T-helper 17 cell (primary cell): Measurements from ENCODE around the gene KRTAP4-12. TPM values are rescaled to one million over a fixed set of nuclear protein-coding genes. Genes with fewer than 3 reads are reported as not detected.
"Not testable (repeated sequence)": the region's sequence is repeated elsewhere in the genome, so short reads cannot be mapped to it uniquely, and the experiment has no call there.

Experiments
- ATAC-seq: fragments of 150-1000 bp; cut with Tn5 transposase; 2 replicates; pipeline ENCODE4 v1.10.0; 2021; ENCODE audit warnings: mild to moderate bottlenecking, moderate library complexity
- DNase-seq, 3 donors: peaks; one replicate each; pipeline versions ENCODE4 v3.0.0 to v3.0.0-alpha.2; 2020 to 2021
- H3K9me3 ChIP-seq: one replicate; pipeline ENCODE4 v1.7.0; 2013; ENCODE audit warnings: low read length, mild to moderate bottlenecking; ENCODE audit not compliant: control insufficient read depth, poor library complexity, severe bottlenecking
- H3K27ac Mint-ChIP-seq: one replicate; pipeline ENCODE4 v1.8.0; 2022; ENCODE audit warnings: mild to moderate bottlenecking, moderate library complexity, mixed read lengths
- H3K27me3 Mint-ChIP-seq: one replicate; pipeline ENCODE4 v1.8.0; 2022; ENCODE audit warnings: mixed read lengths
- H3K36me3 Mint-ChIP-seq: one replicate; pipeline ENCODE4 v1.8.0; 2022; ENCODE audit warnings: low read depth, mixed read lengths
- H3K4me1 Mint-ChIP-seq: one replicate; pipeline ENCODE4 v1.8.0; 2022; ENCODE audit warnings: mild to moderate bottlenecking, mixed read lengths
- H3K4me3 Mint-ChIP-seq: one replicate; pipeline ENCODE4 v1.8.0; 2022; ENCODE audit warnings: mild to moderate bottlenecking, moderate library complexity, mixed read lengths
- total RNA-seq, 4 donors: library from RNA in 2 of 4; stranded (reverse) in 2 of 4; gene quantifications; one replicate each; pipeline ENCODE4 v1.2.3 and lab custom pipeline; 2022 to 2026

KRTAP4-12 gene
- not detected for total RNA-seq
- 0 reads per million in 2 donors for total RNA-seq (lab: John Stamatoyannopoulos, UW)

- not testable (repeated sequence) for DNase-seq, H3K36me3 Mint-ChIP-seq, H3K9me3 ChIP-seq, ATAC-seq, H3K27me3 Mint-ChIP-seq
- H3K4me3 Mint-ChIP-seq = peak within 1 kb of the TSS; percentile 80
- H3K4me1 Mint-ChIP-seq = peaks cover 27% of the 10 kb centered on the region
- H3K27ac Mint-ChIP-seq = peak within 1 kb of the TSS; percentile 66
Observed at GRCh38 chr17:41123991-41124371, at the start of gene KRTAP4-12. TSS of gene KRTAP4-12 (minus strand) at chr17:41124182. CDS start at chr17:41124122, 60 bp downstream.

- Mint-ChIP-seq H3K36me3 (no peaks in the 10 kb centered on the region), H3K27me3 (peaks cover 8% of the 10 kb centered on the region), H3K4me1 (peaks cover 6% of the 10 kb centered on the region), H3K27ac (no peak overlapping the region), H3K4me3 (no peak overlapping the region)
- no peak for ATAC-seq
- H3K9me3 ChIP-seq = no peaks in the 10 kb centered on the region
- DNase-seq = no peak
Observed at GRCh38 chr17:41171886-41172285, 47.9 kb upstream of the KRTAP4-12 start.

- H3K4me1 Mint-ChIP-seq = peaks cover 4% of the 10 kb centered on the region
- no peak for DNase-seq
- H3K27me3 Mint-ChIP-seq = peaks cover 16% of the 10 kb centered on the region
- ATAC-seq = no peak
- no peak within 1 kb of the TSS for H3K27ac Mint-ChIP-seq
- H3K36me3 Mint-ChIP-seq = peaks cover 2% of the 10 kb centered on the region
- H3K4me3 Mint-ChIP-seq = peak within 1 kb of the TSS; percentile 39
- no peaks in the 10 kb centered on the region for H3K9me3 ChIP-seq
Observed at GRCh38 chr17:41168121-41168520, 44.1 kb upstream of the KRTAP4-12 start, which contains the start of gene KRTAP4-3. TSS of gene KRTAP4-3 (minus strand) at chr17:41168221. CDS start at chr17:41168172, 49 bp downstream.

- H3K9me3 ChIP-seq = no peaks in the 10 kb centered on the region
- DNase-seq = no peak
- Mint-ChIP-seq H3K27ac (no peak overlapping the region), H3K27me3 (peaks cover 21% of the 10 kb centered on the region), H3K36me3 (peaks cover 3% of the 10 kb centered on the region), H3K4me3 (peak overlapping the region; percentile 39), H3K4me1 (peaks cover 3% of the 10 kb centered on the region)
- no peak for ATAC-seq
Observed at GRCh38 chr17:41167561-41167960, 43.6 kb upstream of the KRTAP4-12 start.

GRCh38 chr17:41163828-41164227 lies 39.8 kb upstream of the KRTAP4-12 start:
- peaks cover 3% of the 10 kb centered on the region for H3K4me1 Mint-ChIP-seq
- peaks cover 29% of the 10 kb centered on the region for H3K27me3 Mint-ChIP-seq
- H3K9me3 ChIP-seq = no peaks in the 10 kb centered on the region
- no peak for ATAC-seq
- no peak overlapping the region for H3K4me3 Mint-ChIP-seq
- H3K36me3 Mint-ChIP-seq = peaks cover 3% of the 10 kb centered on the region
- H3K27ac Mint-ChIP-seq = no peak overlapping the region
- DNase-seq = no peak

- Mint-ChIP-seq H3K4me1 (peaks cover 3% of the 10 kb centered on the region), H3K27ac (no peak within 1 kb of the TSS), H3K36me3 (peaks cover 3% of the 10 kb centered on the region), H3K4me3 (no peak within 1 kb of the TSS), H3K27me3 (peaks cover 56% of the 10 kb centered on the region)
- no peak for DNase-seq
- no peak for ATAC-seq
- H3K9me3 ChIP-seq = no peaks in the 10 kb centered on the region
Observed at GRCh38 chr17:41160648-41161047, 36.7 kb upstream of the KRTAP4-12 start, which contains the start of gene KRTAP4-4. TSS of gene KRTAP4-4 (minus strand) at chr17:41160748. CDS start at chr17:41160691, 57 bp downstream.

- DNase-seq, H3K9me3 ChIP-seq, ATAC-seq, H3K4me1 Mint-ChIP-seq, H3K36me3 Mint-ChIP-seq, H3K4me3 Mint-ChIP-seq, H3K27ac Mint-ChIP-seq: not testable (repeated sequence)
- H3K27me3 Mint-ChIP-seq = peaks cover 57% of the 10 kb centered on the region
Observed at GRCh38 chr17:41160190-41160589, 36.2 kb upstream of the KRTAP4-12 start.

GRCh38 chr17:41153856-41154255 lies 29.9 kb upstream of the KRTAP4-12 start:
- H3K36me3 Mint-ChIP-seq = no peaks in the 10 kb centered on the region
- H3K27ac Mint-ChIP-seq = no peak overlapping the region

GRCh38 chr17:41151525-41151924 lies 27.5 kb upstream of the KRTAP4-12 start:
- Mint-ChIP-seq H3K27ac (no peak overlapping the region), H3K36me3 (no peaks in the 10 kb centered on the region), H3K4me1 (peaks cover 6% of the 10 kb centered on the region), H3K27me3 (peaks cover 30% of the 10 kb centered on the region), H3K4me3 (no peak overlapping the region)
- ATAC-seq (no peak), DNase-seq (no peak)
- no peaks in the 10 kb centered on the region for H3K9me3 ChIP-seq

More at GRCh38 chr17:41153856-41154255, 29.9 kb upstream of the KRTAP4-12 start:
- Mint-ChIP-seq H3K27me3 (peaks cover 48% of the 10 kb centered on the region), H3K4me1 (peaks cover 6% of the 10 kb centered on the region), H3K4me3 (no peak overlapping the region)
- no peaks in the 10 kb centered on the region for H3K9me3 ChIP-seq
- ATAC-seq (no peak), DNase-seq (no peak)

GRCh38 chr17:41150026-41150425 lies 26.0 kb upstream of the KRTAP4-12 start:
- Mint-ChIP-seq H3K27ac (no peak overlapping the region), H3K27me3 (peaks cover 20% of the 10 kb centered on the region), H3K4me3 (no peak overlapping the region), H3K4me1 (peaks cover 7% of the 10 kb centered on the region), H3K36me3 (no peaks in the 10 kb centered on the region)
- no peak for ATAC-seq
- no peaks in the 10 kb centered on the region for H3K9me3 ChIP-seq
- no peak for DNase-seq

GRCh38 chr17:41149652-41149985 lies 25.6 kb upstream of the KRTAP4-12 start, which contains the start of gene KRTAP4-5:
TSS of gene KRTAP4-5 (minus strand) at chr17:41149825. CDS start at chr17:41149767, 58 bp downstream.
- Mint-ChIP-seq H3K4me1 (peaks cover 8% of the 10 kb centered on the region), H3K27me3 (peaks cover 17% of the 10 kb centered on the region), H3K27ac (peak within 1 kb of the TSS; percentile 56), H3K4me3 (no peak within 1 kb of the TSS), H3K36me3 (no peaks in the 10 kb centered on the region)
- H3K9me3 ChIP-seq = no peaks in the 10 kb centered on the region
- no peak for ATAC-seq
- DNase-seq = no peak

- not testable (repeated sequence) for H3K4me1 Mint-ChIP-seq, H3K36me3 Mint-ChIP-seq, ATAC-seq, DNase-seq, H3K9me3 ChIP-seq, H3K4me3 Mint-ChIP-seq
- H3K27ac Mint-ChIP-seq = peak overlapping the region; percentile 56
- H3K27me3 Mint-ChIP-seq = peaks cover 12% of the 10 kb centered on the region
Observed at GRCh38 chr17:41148971-41149651, 25.1 kb upstream of the KRTAP4-12 start.

- DNase-seq = no peak
- Mint-ChIP-seq H3K4me1 (peaks cover 5% of the 10 kb centered on the region), H3K4me3 (no peak overlapping the region), H3K36me3 (no peaks in the 10 kb centered on the region), H3K27me3 (peaks cover 5% of the 10 kb centered on the region), H3K27ac (no peak overlapping the region)
- H3K9me3 ChIP-seq = peaks cover 5% of the 10 kb centered on the region
- ATAC-seq = no peak
Observed at GRCh38 chr17:41147531-41148204, 23.7 kb upstream of the KRTAP4-12 start.
